Measurements from ENCODE around the gene MRPS25.

- no peak for TF ChIP-seq ZNF274 (IDR thresholded peaks at IDR 0.05; ENCODE audit: low read depth, low read length)
- no peak for TF ChIP-seq YY1 (IDR thresholded peaks at IDR 0.05; ENCODE audit: insufficient read depth, insufficient read length)
Observed at GRCh38 chr3:15038306-15038705, 26.8 kb downstream of the MRPS25 start.
